ENCODE results near the gene GMDS.
A peak's percentile ranks its signal among the peaks of the same experiment; 100 is the strongest.

Gene GMDS

DNA sequence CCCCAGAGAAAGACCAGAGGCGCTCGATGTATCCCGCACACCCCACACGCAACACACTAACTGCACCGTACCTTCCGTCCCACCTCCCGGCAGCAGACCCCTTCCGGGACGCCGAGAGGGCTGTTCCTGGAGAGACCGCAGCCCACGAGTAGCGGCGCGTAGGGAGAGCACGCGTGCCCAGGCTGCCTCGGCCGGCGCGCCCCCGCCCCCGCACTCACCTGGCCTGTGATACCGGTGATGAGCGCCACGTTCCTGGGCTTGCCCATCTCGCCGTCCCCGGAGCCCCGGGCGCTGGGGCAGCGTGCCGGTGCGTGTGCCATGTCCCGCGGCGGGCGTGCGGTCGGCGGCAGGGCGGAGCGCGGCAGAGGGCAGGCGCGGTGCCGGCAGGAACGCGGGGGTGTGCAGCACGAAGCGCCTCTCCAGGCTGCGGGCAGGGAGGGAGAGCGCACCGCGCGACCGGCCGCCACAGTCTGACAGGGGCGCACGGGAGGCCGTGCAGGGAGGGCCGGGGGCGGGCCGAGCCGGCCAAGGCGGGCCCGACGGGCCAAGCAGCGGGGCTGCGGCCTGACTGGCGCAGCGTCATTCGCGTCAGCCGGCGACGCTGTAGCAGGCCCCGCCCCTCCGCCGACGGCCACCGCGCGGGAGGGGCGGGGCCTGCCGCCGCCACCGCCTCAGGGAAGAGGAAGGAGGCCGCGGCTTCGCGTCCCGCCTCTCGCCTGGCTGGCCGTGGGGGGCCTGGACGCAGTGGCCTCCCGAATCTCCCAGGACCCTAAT lies at the start of gene GMDS:
GMDS (minus strand) TSS at position 503 of the 774 bp plus-strand sequence.
- DNase-seq, result peak; percentile 47

DNA sequence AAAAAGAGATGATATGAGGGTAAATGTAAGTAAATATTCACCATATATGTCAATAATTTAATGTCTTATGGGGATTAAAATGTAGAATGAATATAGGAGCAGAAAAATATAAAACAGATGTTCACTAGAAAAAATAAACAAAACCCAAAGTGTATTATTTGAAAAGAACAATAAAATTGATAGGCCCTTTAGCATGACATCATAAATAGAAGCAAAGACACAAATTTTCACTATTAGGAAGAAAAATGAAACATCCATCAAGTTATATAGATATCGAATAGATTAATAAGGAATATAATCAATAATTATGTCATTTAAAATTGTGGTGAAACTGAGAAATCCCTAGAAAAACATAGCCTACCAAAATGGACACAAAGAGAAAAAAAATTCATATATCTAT lies 40.1 kb upstream of the GMDS start:
- no peak for DNase-seq

DNA sequence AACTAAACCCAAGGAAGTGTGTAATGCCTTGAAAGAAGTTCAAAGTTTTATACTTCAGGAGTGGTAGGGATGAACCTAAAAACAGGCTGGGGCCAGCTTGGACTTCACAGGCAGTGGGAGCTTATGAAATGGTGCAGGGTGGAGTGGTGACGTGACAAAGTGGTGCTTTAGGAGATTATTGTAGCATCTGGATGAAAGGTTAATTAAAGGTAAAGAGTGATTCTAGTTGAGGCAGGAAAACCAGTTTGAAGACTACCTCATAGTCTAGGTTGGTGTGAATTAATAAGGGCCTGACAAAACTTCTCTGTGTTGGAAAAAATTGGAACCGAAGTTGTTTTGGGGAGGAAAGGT lies 30.5 kb upstream of the GMDS start:
- DNase-seq, result no peak

DNA sequence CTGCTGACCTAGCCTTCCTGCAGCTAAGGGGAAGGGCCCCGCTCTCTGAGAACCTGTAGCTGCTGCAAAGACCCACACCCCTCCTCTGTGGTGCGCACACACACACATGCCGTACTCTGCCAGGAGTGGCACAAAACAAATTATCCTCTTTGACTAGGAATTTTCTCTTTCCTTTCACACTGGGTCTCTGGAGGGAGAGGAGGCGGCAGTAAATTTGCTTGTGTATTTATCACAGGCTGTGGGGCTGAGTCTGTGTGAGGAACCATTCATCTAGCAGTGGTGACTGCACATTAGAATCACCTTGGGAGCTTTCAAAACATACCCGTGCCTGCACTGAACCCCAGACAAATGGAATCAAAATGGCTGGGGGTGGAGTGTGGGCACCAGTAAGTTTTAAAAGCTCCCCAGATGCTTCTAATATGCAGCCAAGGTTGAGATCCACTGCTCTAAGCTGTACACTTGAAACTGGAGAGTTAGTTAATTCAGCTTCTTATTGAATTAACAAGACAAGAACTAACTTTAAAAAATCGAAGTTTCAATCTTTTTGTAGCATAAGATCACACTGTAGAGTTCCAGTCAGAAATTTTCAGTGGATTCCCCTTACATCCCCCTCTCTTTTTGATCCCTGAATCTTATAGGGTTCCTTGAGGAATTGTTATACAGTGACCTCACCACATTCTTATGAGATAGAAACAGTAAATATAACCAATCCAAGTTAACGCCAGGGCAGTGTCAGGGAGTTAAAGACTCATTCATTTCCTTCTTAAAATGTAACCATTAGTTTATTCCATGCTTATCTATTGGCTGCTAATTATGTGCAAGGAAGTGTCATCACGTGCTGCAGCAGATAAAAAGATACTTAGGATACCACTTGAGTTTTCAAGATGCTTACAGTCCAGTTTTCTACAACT lies 29.8 kb upstream of the GMDS start:
- DNase-seq, result no peak

DNA sequence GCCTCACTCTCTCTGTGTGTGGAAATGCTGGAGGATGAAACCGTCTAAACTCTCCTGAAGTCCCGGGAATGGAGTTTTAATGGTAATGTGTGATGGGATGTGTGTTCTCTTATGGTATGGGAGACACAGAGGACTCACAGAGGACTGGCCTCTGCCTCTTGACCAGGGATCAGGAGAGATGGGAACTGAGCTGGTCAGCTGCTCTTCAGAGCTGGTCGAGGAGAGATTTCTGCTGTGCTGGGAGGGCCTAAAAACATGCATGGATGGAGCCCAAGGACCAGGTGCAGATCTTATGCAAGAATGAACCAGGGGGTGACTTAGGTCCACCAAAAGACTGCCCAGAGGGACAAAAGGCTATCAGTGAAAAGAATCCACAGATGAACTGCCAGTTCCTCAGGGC lies 27.3 kb upstream of the GMDS start:
- no peak for DNase-seq

DNA sequence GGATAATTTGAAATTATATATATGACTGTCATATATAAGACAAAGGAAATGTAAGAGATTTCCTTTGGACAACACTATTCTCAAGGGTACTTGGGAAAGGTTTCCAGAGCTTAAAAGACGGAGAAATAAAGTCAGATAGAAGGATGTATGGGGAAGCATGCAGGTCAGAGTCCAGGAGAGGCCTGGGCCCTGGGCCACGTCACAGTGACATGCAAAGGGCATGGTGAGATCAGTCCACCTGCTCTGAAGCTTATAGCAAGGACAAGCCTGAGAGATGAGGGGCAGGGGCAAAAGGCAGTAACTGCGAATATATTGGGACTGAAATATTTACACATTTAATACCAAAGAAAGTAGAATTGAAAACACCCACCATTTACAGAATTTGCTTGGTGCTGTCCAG lies 24.6 kb upstream of the GMDS start:
- no peak for DNase-seq

DNA sequence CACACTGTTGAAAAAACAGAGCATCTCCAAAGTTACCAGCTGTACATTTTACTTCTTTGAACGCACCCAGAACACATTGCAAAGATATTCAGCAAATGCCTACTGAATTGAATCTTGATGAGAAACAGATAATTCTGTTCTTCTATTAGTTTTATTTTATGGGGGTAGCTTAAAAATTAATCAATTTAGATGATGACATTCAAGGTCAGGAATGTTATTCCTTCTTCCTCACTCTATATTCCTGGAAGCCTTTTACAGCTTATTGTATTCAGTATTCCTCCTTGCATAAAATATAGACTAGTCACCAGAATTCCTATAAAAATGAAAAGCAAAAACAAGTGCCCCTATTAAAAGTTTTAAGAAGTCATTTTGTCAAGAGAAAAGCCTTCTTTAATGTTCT lies 21.4 kb upstream of the GMDS start:
- no peak for DNase-seq

DNA sequence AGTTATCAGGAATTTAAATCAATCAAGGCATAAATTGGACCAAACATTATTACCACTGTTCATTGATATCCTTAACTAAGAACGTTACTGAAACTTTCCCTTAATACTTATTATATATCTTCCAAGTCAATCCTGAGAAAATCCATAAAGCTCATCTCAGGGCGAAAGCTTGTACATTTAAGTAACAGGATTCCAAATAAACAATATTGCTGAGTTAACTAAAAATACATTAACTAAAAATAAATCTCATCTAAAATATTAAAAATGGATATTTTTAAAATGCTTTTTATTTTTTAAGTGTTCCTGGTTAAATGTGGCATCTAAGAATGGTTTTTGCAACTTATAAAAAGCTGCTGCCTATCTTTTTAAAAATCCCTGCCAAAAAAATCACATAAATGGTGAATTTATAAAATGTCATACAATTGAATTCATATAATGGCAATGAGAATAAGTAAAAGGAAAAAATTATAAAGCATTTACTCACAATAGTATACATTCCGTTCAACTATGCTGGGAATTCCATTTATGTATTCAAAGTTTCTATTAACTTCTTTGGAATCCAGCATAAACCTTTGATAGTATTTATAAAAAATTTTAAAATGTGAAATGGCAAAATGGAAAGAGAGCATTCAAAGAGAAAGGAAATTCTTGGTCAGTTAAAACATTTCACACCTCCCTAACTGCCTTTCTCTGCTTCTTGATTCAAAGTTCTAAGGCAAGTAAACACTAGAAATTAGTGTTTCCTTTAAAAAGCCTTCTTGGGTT lies 20.8 kb upstream of the GMDS start:
- DNase-seq, result no peak

DNA sequence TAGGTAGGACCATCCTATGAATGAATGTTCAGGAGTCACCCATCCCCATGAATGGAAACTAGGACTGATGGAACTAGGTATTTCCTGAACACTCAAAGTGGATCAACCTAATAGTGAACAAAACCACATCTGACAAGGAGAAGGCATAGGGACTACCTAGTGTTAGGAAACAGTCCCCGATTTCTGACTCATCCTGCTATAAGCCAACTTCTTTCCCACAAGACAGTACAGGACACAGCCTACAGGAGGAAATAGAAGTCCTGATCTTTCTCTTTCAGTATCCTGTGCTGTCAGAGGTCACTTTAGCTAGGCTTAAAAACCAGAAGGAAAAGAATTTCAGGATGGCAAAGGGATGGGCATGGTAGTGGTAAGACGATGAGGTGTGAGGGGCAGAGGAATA lies 19.5 kb upstream of the GMDS start:
- no peak for DNase-seq

DNA sequence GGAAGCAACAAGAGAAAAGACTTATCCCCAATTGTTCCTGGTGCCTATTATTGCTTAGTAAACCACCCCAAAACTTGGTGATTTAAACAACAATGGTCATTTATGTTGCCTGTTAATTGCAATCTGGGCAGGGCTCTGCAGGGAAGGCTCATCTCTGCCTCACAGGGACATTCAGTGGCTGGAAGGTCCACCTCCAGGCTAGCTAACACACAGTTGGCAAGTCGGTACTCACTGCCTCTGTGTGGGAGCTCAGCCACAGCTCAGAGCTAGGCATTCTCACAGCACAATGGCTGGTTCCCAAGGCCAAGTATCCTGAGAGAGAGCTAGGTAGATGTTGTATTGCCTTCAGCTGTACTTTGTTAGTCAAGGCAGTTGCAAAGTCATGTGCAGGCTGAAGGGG lies 18.5 kb upstream of the GMDS start:
- no peak for DNase-seq

DNA sequence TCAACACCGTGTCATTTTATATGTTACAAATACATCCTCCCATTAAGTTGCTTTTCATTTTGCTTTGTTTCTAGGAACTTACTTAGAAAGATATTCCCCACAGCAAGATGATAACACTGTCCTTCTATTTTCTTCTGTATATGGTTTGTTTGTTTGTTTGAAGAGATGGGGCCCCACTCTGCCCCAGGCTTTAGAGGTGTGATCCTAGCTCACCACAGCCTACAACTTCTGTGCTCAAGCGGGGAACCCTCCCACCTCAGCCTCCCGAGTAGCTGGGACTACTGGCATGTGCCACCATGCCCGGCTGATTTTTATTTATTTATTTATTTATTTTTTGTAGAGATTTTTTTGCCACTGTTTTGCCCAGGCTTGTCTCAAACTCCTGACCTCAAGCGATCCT lies 14.2 kb upstream of the GMDS start:
- DNase-seq, result no peak

DNA sequence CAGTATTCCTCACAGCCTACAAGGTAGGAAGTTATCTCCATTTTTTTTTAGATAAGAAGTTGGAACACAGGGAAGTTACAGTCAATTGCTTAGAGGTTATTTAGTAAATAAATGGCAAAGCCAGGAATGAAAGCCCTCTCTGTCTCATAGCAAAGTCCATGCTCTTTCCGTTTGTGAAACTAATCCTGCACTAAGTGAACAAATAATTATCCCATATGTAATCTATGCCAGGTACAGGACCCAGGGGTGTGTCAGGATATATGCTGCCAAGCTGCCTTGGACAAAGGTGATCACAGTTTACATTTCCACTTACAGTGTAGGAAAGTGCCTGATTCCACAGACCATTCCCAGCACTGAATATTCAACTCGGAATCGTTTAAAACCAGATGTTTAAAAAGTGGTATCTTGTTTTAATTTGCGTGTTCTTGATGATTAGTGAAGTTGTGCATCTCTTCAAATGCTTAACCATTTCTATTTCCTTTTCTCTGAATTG lies 13.6 kb upstream of the GMDS start:
- no peak for DNase-seq

DNA sequence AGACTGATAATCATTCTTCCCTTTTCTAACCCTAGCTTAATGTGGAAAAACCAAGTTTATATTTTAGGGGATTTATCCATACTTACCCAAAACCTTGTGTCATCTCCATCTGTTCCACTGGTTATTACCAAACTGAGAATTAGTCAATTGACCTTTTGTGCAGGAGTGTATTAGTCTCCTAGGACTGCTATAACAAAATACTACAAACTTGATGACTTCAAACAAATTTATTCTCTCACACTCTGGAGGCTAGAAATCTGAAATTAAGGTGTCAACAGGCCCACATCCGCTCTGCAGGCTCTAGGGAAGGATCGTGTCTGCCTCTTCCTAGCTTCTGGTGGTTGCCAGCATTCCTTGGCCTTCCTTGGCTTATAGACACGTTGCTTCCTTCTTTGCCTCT lies 12.7 kb upstream of the GMDS start:
- no peak for DNase-seq

DNA sequence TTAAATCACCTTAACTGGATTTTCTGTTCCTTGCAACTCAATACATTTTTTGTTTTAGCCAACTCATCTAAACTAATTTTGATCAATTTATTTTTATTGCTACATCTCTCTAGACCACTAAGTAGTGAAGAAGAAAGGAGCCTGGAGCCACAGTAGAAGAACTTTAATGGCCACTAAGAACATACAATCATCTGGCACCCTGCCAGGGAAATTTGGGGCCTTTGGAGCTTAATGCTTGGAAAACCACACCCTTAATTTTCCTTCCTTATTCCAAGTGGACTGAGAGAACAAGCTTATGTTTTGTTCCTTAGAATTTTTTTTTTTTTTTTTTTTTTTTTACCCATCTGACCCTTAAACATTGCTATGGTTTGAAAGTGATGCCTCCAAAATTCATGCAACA lies 12.0 kb upstream of the GMDS start:
- DNase-seq, result no peak

DNA sequence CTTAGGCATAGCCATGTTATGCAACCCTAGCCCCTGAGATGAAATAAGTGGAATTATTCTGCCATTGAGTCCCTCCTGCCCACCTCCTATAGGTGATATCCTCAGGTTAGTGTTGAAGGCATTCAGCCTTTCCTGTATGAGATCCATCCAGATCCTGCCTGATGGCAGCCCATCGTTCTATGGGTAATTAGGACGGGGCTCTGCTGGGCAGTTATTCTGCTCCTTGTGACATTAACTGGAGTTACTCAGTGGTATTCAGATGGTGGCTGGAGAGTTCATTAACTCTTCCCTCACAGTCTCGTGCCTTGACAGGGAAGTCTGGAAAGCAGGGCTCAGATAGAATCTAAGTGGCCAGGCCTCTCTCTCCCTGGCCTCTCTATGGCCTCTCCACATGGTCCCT lies 9.3 kb upstream of the GMDS start:
- no peak for DNase-seq

DNA sequence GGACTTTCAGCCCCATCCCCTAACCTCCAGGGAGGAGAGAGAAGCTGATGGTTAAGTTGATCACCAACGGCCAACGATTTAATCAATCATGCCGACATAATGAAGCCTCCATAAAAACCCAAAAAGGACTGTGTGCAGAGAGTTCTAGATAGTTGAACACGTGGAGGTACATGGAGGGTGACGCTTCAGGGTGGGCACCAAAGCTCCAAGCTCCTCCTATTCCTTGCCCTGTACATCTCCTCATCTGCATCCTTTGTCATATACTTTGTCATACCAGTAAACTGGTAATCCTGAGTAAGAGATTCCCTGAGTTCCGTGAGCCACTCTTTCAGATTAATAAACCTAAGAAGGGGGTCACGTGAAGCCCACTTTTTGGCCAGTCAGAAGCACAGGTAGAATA lies 3.7 kb upstream of the GMDS start:
- DNase-seq, result no peak

DNA sequence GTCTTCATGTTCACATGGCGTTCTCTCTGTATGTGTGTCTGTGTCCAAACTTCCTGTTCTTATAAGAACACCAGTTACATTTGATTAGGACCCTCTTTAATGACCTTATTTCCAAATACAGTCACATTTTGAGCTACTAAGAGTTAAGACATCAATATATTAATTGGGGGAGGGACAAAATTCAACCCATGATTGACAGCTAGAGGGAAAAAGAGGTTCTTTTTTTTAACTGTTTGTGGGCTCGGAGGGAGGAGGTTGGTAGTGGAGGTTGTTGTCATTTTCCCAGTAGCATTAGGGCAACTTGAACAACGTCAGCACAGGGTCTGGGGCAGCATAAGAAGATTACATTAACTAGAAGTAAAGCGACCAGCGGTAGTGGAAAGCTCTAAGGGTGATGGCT lies 2.3 kb upstream of the GMDS start:
- no peak for DNase-seq

DNA sequence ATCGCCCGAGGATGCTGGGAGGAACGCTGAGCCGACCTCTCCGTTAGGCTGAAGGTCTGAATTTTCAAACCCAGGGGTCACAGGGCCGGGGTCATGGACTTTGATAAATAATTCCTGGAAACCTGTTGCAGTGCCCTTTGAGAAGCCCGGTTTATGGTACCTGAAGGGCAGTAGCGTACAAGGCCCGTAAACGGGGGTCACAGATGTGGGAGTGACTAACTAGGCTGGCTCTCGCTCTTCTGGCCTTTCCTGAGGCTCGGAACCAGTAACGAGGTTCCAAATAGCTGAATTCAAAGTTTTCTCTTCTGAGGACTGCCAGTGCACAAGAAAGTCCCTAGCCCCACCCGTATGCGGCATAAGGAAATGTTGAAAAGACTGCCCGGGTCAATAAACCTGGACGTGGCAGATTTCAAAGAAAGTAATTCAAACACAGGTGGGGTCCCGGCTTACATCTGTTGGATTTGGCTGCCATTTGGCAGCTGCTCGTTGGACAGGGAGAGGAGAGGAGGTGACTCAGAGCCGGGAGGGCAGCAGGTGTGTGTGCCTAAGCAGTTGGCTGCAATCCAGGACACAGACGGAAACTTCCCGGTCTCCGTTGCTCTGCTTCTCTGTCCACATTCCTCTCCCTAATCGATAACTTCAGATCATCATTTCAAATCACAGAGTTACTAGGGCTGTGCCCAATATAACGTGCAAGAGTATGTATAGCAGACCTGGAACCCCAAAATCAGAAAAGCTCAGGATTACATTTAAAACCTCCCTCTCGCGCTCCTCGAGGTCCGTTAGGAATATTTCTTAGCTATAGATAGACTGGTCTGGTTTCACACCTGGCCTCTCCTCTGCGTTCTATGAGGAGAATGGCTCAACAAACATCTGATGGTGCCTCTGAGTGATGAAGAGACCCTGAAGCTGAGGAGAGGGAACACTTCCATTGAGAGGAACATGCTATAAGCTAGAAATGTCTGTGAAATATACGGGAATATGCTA lies 765 bp upstream of the GMDS start:
- DNase-seq, result no peak

DNA sequence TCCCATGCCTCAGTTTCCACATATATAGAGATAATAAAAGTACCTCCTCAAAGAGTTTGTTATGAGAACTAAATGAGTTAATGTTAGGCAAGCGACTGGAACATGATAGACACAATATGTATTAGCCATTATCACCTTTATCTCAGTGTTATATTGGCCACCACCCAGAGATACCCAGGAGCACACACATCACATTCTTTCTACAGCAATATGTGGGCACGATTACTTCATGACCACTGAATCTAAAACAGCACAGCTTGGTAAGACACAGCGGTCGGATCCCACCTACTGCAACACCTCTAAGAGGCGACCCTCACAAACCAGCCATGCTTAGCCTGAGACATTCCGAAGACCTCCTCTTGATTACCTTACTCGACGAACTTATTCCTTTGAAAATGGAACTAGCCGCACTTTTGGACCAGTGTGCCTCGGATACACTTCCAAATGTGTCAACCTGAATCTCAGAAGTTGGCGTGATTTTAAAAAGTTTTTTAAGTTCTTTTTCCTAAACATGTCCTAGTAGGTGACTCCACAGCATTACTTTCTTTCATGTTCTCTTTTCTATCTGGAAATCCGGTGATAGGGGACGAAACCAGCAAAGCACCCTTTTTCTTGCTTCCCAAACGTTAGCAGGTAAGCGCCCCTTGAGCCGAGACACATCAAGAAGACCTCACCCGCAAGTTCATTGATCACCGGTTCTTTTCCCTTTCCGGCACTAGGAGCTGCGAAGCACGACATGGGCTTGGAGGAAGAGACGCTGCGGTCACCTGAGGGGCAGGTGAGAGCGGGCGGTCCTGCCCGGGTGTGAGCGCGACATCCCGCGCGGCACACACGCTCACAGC lies 923 bp downstream of the GMDS start:
- no peak for DNase-seq

DNA sequence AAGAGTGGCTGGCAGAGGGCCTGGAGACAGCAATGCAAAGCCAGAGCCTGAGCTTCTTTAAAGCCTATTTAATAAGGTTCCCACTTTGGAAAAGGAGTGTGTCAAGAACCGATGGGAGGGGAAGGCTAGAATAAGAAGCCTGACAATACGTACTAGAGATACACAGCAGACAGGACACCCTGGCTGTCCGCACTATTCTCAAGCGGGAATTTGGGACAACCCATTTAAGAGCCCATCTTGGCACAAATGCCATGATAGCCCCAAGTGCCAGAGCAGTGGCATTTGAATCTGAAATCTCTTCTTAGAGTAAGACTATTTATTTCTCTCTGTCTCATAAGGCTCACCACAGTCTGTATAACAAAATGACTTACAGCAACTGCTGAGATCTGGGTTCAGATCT lies 3.1 kb downstream of the GMDS start:
- no peak for DNase-seq

DNA sequence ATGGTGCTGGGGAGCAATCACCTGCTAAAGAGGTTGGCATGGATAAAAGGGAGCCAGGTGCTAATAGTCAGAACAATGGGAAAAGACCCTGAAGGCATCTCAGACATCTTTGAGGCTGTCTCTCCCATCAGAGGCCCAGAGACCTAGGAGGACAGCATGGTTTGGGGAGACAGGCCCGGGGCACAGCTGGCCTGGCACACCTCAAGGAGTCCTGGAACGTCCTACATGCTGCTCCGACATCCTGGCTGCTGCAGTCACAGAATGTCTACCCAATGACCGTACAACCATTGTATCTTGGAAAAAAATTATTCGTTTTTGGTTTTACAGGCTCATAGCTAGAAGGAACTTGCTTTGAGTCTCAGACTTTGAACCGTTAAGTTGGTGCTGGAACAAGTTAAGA lies 4.4 kb downstream of the GMDS start:
- no peak for DNase-seq

Measured in NCI-H1436 treated with DMSO at 0.1 percent for 48 hours (cell line).